ENCODE data around the gene EXD1.

Gene EXD1

DNA sequence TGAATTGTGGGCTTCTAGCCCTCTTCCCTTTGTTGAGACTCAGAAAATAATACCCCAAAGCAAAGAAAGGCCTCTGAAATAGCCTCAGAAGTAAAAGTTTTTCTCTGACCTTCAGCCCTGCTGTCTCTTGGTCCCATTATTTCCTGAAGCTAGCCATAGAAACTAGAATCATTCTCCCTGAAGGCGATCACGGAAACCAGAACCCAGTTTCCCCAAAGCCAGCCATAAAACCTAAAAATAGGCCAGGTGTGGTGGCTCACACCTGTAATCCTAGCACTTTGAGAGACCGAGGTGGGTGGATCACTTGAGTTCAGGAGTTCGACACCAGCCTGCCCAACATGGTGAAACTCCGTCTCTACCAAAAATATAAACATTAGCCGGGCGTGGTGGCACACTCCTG is 27.2 kb downstream of the EXD1 start:
- Histone ChIP-seq H3K27ac (ENCODE audit: low read length, poor library complexity, severe bottlenecking) (no peak overlapping the region), H3K79me1 (replicated peaks; ENCODE audit: low read length, poor library complexity, severe bottlenecking) (no peaks in the 10 kb centered on the region), H2BK5ac (ENCODE audit: low read depth, low read length, poor library complexity, severe bottlenecking) (no peak overlapping the region), H3K4ac (ENCODE audit: low read depth in 1 of 2, low read length in 2 of 2) (no peak overlapping the region), H4K8ac (ENCODE audit: low read length) (no peak overlapping the region), H2BK12ac (ENCODE audit: low read length in 2 of 2) (no peak overlapping the region), H2AK5ac (ENCODE audit: low read length, severe bottlenecking) (no peak overlapping the region), H3K36me3 (ENCODE audit: control insufficient read depth in 1 of 2, insufficient read depth in 2 of 2, low read depth in 1 of 2, low read length in 2 of 2) (no peaks in the 10 kb centered on the region), H2BK15ac (ENCODE audit: low read depth, poor library complexity, severe bottlenecking) (no peak overlapping the region), H4K91ac (ENCODE audit: low read length) (no peak overlapping the region), H3K9me3 (ENCODE audit: control insufficient read depth, low read length) (no peaks in the 10 kb centered on the region), H3K4me1 (ENCODE audit: control insufficient read depth, insufficient read depth, low read depth, low read length) (no peaks in the 10 kb centered on the region), H3K9ac (ENCODE audit: low read length) (no peak overlapping the region), H2BK120ac (ENCODE audit: low read depth, low read length) (no peak overlapping the region), H3K4me3 (ENCODE audit: insufficient read depth in 1 of 2, low read depth in 1 of 2, low read length in 2 of 2) (no peak overlapping the region), H3K23ac (ENCODE audit: low read length in 2 of 2) (no peak overlapping the region), H3K27me3 (ENCODE audit: control insufficient read depth in 1 of 2, insufficient read depth in 1 of 2, low read length in 2 of 2) (no peaks in the 10 kb centered on the region), H2AFZ (ENCODE audit: low read depth, low read length) (no peak overlapping the region), H3K4me2 (ENCODE audit: low read length, poor library complexity, severe bottlenecking) (no peak overlapping the region), H3K14ac (ENCODE audit: low read length in 2 of 2) (no peak overlapping the region), H3K18ac (ENCODE audit: low read depth in 1 of 2, low read length in 2 of 2) (no peak overlapping the region)
- DNase-seq = no peak
- 93% methylated on average over 7 of the region's 7 CpGs for WGBS

GRCh38 chr15:41199470-41199869 is 31.1 kb downstream of the EXD1 start:
- H2BK15ac ChIP-seq (ENCODE audit: low read depth, poor library complexity, severe bottlenecking) = no peak overlapping the region
- H3K4me3 ChIP-seq (ENCODE audit: insufficient read depth in 1 of 2, low read depth in 1 of 2, low read length in 2 of 2) = no peak overlapping the region
- no peak overlapping the region for H3K23ac ChIP-seq (ENCODE audit: low read length in 2 of 2)
- no peak overlapping the region for H3K18ac ChIP-seq (ENCODE audit: low read depth in 1 of 2, low read length in 2 of 2)
- H3K9ac ChIP-seq (ENCODE audit: low read length) = no peak overlapping the region
- H3K36me3 ChIP-seq (ENCODE audit: control insufficient read depth in 1 of 2, insufficient read depth in 2 of 2, low read depth in 1 of 2, low read length in 2 of 2) = no peaks in the 10 kb centered on the region
- no peak overlapping the region for H4K8ac ChIP-seq (ENCODE audit: low read length)
- no peak for DNase-seq
- no peak overlapping the region for H3K4me2 ChIP-seq (ENCODE audit: low read length, poor library complexity, severe bottlenecking)
- H3K79me1 ChIP-seq (replicated peaks; ENCODE audit: low read length, poor library complexity, severe bottlenecking) = no peaks in the 10 kb centered on the region
- no peak overlapping the region for H2AK5ac ChIP-seq (ENCODE audit: low read length, severe bottlenecking)
- H2BK5ac ChIP-seq (ENCODE audit: low read depth, low read length, poor library complexity, severe bottlenecking) = no peak overlapping the region
- H2BK120ac ChIP-seq (ENCODE audit: low read depth, low read length) = no peak overlapping the region
- H2BK12ac ChIP-seq (ENCODE audit: low read length in 2 of 2) = no peak overlapping the region
- no peak overlapping the region for H3K4ac ChIP-seq (ENCODE audit: low read depth in 1 of 2, low read length in 2 of 2)
- no peak overlapping the region for H3K27ac ChIP-seq (ENCODE audit: low read length, poor library complexity, severe bottlenecking)
- H3K4me1 ChIP-seq (ENCODE audit: control insufficient read depth, insufficient read depth, low read depth, low read length) = no peaks in the 10 kb centered on the region
- H2AFZ ChIP-seq (ENCODE audit: low read depth, low read length) = no peak overlapping the region
- H3K9me3 ChIP-seq (ENCODE audit: control insufficient read depth, low read length) = no peaks in the 10 kb centered on the region
- H4K91ac ChIP-seq (ENCODE audit: low read length) = no peak overlapping the region
- no peaks in the 10 kb centered on the region for H3K27me3 ChIP-seq (ENCODE audit: control insufficient read depth in 1 of 2, insufficient read depth in 1 of 2, low read length in 2 of 2)
- no peak overlapping the region for H3K14ac ChIP-seq (ENCODE audit: low read length in 2 of 2)

GRCh38 chr15:41194444-41194843 is 36.1 kb downstream of the EXD1 start:
- no peak overlapping the region for H2BK5ac ChIP-seq (ENCODE audit: low read depth, low read length, poor library complexity, severe bottlenecking)
- no peak overlapping the region for H2BK120ac ChIP-seq (ENCODE audit: low read depth, low read length)
- no peaks in the 10 kb centered on the region for H3K36me3 ChIP-seq (ENCODE audit: control insufficient read depth in 1 of 2, insufficient read depth in 2 of 2, low read depth in 1 of 2, low read length in 2 of 2)
- no peak overlapping the region for H3K4me3 ChIP-seq (ENCODE audit: insufficient read depth in 1 of 2, low read depth in 1 of 2, low read length in 2 of 2)
- H3K27me3 ChIP-seq (ENCODE audit: control insufficient read depth in 1 of 2, insufficient read depth in 1 of 2, low read length in 2 of 2) = peaks cover 0 to 2% of the 10 kb centered on the region in 2 experiments
- H3K27ac ChIP-seq (ENCODE audit: low read length, poor library complexity, severe bottlenecking) = no peak overlapping the region
- no peaks in the 10 kb centered on the region for H3K9me3 ChIP-seq (ENCODE audit: control insufficient read depth, low read length)
- H3K79me1 ChIP-seq (replicated peaks; ENCODE audit: low read length, poor library complexity, severe bottlenecking) = no peaks in the 10 kb centered on the region
- H2BK12ac ChIP-seq (ENCODE audit: low read length in 2 of 2) = no peak overlapping the region
- no peak overlapping the region for H3K23ac ChIP-seq (ENCODE audit: low read length in 2 of 2)
- no peak for DNase-seq
- no peak overlapping the region for H4K91ac ChIP-seq (ENCODE audit: low read length)
- H2BK15ac ChIP-seq (ENCODE audit: low read depth, poor library complexity, severe bottlenecking) = no peak overlapping the region
- H3K4me1 ChIP-seq (ENCODE audit: control insufficient read depth, insufficient read depth, low read depth, low read length) = no peaks in the 10 kb centered on the region
- no peak overlapping the region for H3K18ac ChIP-seq (ENCODE audit: low read depth in 1 of 2, low read length in 2 of 2)
- no peak overlapping the region for H4K8ac ChIP-seq (ENCODE audit: low read length)
- no peak overlapping the region for H3K4me2 ChIP-seq (ENCODE audit: low read length, poor library complexity, severe bottlenecking)
- H2AFZ ChIP-seq (ENCODE audit: low read depth, low read length) = no peak overlapping the region
- no peak overlapping the region for H2AK5ac ChIP-seq (ENCODE audit: low read length, severe bottlenecking)
- H3K9ac ChIP-seq (ENCODE audit: low read length) = no peak overlapping the region
- H3K14ac ChIP-seq (ENCODE audit: low read length in 2 of 2) = no peak overlapping the region
- WGBS = no CpG with 5 or more reads among the region's 1 CpG
- H3K4ac ChIP-seq (ENCODE audit: low read depth in 1 of 2, low read length in 2 of 2) = no peak overlapping the region

DNA sequence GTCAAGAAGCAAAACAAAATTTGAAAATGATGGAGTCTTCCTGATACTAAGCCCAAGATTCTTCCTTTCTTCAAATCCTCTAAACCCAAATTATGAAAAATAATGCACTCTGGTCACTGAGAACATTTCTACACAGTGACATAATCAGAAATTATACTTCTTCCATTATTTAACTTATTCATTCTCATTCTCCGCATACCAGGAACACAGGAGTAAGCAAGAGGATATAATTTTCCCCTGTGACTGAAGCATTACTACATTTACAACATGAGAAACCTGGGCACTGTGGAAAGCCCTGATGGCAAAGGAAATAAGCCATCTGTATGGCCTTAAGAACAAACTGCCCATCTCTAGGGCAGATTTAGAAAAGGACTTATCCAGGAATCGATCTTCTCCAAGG is 47.0 kb downstream of the EXD1 start:
- H2BK120ac ChIP-seq (ENCODE audit: low read depth, low read length) = no peak overlapping the region
- no peak overlapping the region for H3K4me2 ChIP-seq (ENCODE audit: low read length, poor library complexity, severe bottlenecking)
- no peak overlapping the region for H4K8ac ChIP-seq (ENCODE audit: low read length)

More for the DNA sequence above, 47.0 kb downstream of the EXD1 start:
- H3K4me1 ChIP-seq (ENCODE audit: control insufficient read depth, insufficient read depth, low read depth, low read length) = no peaks in the 10 kb centered on the region
- no peak overlapping the region for H4K91ac ChIP-seq (ENCODE audit: low read length)
- H2BK5ac ChIP-seq (ENCODE audit: low read depth, low read length, poor library complexity, severe bottlenecking) = no peak overlapping the region
- no peak for DNase-seq
- H3K18ac ChIP-seq (ENCODE audit: low read depth in 1 of 2, low read length in 2 of 2) = no peak overlapping the region
- H3K79me1 ChIP-seq (replicated peaks; ENCODE audit: low read length, poor library complexity, severe bottlenecking) = no peaks in the 10 kb centered on the region
- H3K9ac ChIP-seq (ENCODE audit: low read length) = no peak overlapping the region
- no peak overlapping the region for H2BK12ac ChIP-seq (ENCODE audit: low read length in 2 of 2)
- no peak overlapping the region for H3K14ac ChIP-seq (ENCODE audit: low read length in 2 of 2)
- H3K36me3 ChIP-seq (ENCODE audit: control insufficient read depth in 1 of 2, insufficient read depth in 2 of 2, low read depth in 1 of 2, low read length in 2 of 2) = no peaks in the 10 kb centered on the region
- no peak overlapping the region for H2BK15ac ChIP-seq (ENCODE audit: low read depth, poor library complexity, severe bottlenecking)
- H3K4me3 ChIP-seq (ENCODE audit: insufficient read depth in 1 of 2, low read depth in 1 of 2, low read length in 2 of 2) = no peak overlapping the region
- H2AK5ac ChIP-seq (ENCODE audit: low read length, severe bottlenecking) = no peak overlapping the region
- no peak overlapping the region for H3K23ac ChIP-seq (ENCODE audit: low read length in 2 of 2)
- H3K4ac ChIP-seq (ENCODE audit: low read depth in 1 of 2, low read length in 2 of 2) = no peak overlapping the region
- no peaks in the 10 kb centered on the region for H3K9me3 ChIP-seq (ENCODE audit: control insufficient read depth, low read length)
- no peaks in the 10 kb centered on the region for H3K27me3 ChIP-seq (ENCODE audit: control insufficient read depth in 1 of 2, insufficient read depth in 1 of 2, low read length in 2 of 2)
- 90% methylated on average over 2 of the region's 2 CpGs for whole genome bisulfite sequencing
- peak overlapping the region; percentile 22 for H3K27ac ChIP-seq (ENCODE audit: low read length, poor library complexity, severe bottlenecking)
- no peak overlapping the region for H2AFZ ChIP-seq (ENCODE audit: low read depth, low read length)

All from mesenchymal stem cell (in vitro differentiated cells and primary cell).